Brain microvascular endothelial cell (primary cell): Measurements from ENCODE around the gene SLC9C1.

Experiments
- DNase-seq: peaks from one replicate; pipeline ENCODE4 v3.0.0-alpha.2; 2020
- H3K27ac ChIP-seq: fragments of 250-450 bp; sonication (Bioruptor Pico); 2 replicates; pipeline ENCODE4 v1.5.1; 2020; ENCODE audit warnings: mild to moderate bottlenecking, moderate library complexity
- H3K27me3 ChIP-seq: fragments of 250-450 bp; sonication (Bioruptor Pico); replicated peaks from 2 replicates; pipeline ENCODE4 v1.5.1; 2020; ENCODE audit warnings: mild to moderate bottlenecking
- H3K36me3 ChIP-seq: fragments of 250-450 bp; sonication (Bioruptor Pico); replicated peaks from 2 replicates; pipeline ENCODE4 v1.5.1; 2020; ENCODE audit warnings: mild to moderate bottlenecking
- H3K4me3 ChIP-seq: 2 replicates; pipeline ENCODE4 v1.5.1; 2011; ENCODE audit warnings: low read depth, mild to moderate bottlenecking, control low read depth, low read length, moderate library complexity
- CTCF ChIP-seq: IDR thresholded peaks from 2 replicates; pipeline ENCODE4 v1.5.1; 2011; ENCODE audit warnings: low read depth, mild to moderate bottlenecking, moderate library complexity, low read length, control low read depth, inconsistent platforms; ENCODE audit errors: missing control alignments
- in situ Hi-C: cut with HindIII; loops from 2 replicates; pipeline ENCODE4 v1.10.0; 2017; ENCODE audit warnings: low sequenced_read_pairs, low pct_ligation_motif_present

SLC9C1 gene

DNA sequence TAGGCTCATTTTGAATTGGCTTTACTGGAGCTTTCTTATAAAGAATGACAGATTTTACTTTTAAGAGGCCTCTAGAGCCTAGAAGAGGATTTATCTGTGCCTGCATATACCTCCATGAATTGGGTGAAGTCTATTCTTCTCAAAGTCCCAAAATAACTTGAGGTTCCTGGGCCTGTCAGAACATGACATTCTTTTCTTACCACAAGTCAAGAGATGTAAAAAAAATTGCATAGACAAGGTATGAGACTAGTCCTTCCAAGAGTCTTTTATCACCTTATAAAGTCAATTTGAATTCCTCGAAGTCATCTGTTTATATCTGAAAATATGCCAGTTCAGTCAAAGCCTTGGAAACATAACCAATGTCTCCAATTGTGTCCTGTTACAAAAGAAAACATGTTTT, 21.8 kb upstream of the SLC9C1 start:
- H3K4me3 ChIP-seq = no peak overlapping the region
- in situ Hi-C loops = loop anchor here (25.0 kb wide), 1 partner anchor 197 kb away; no protein-coding TSS in a partner anchor
- DNase-seq = no peak
- no peak for TF ChIP-seq CTCF
- H3K36me3 ChIP-seq = no peaks in the 10 kb centered on the region
- H3K27ac ChIP-seq = no peak overlapping the region
- no peaks in the 10 kb centered on the region for H3K27me3 ChIP-seq

DNA sequence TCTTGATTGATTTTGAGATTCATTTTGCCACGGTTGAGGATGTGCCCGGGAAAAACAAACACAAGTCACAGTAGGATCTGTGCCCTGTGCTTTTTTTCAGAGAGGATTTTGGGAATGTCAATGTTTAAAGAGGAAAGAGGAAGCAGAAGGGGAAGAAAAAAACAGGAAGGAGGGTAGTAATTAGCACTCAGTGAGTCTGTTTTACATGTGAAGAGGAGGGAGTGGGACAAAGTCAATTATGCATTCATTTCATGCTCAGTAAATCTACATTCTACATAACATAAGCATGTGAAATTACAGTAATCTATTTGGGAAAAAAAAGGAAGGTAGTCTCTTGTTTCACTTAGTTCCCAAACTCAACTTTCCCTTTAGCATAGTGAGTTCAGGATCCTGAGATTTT, 20.6 kb upstream of the SLC9C1 start:
- in situ Hi-C loops = loop anchor here (25.0 kb wide), 1 partner anchor 198 kb away; no protein-coding TSS in a partner anchor
- TF ChIP-seq CTCF = no peak
- Histone ChIP-seq H3K4me3 (no peak overlapping the region), H3K27me3 (no peaks in the 10 kb centered on the region), H3K36me3 (no peaks in the 10 kb centered on the region), H3K27ac (no peak overlapping the region)
- DNase-seq = no peak

DNA sequence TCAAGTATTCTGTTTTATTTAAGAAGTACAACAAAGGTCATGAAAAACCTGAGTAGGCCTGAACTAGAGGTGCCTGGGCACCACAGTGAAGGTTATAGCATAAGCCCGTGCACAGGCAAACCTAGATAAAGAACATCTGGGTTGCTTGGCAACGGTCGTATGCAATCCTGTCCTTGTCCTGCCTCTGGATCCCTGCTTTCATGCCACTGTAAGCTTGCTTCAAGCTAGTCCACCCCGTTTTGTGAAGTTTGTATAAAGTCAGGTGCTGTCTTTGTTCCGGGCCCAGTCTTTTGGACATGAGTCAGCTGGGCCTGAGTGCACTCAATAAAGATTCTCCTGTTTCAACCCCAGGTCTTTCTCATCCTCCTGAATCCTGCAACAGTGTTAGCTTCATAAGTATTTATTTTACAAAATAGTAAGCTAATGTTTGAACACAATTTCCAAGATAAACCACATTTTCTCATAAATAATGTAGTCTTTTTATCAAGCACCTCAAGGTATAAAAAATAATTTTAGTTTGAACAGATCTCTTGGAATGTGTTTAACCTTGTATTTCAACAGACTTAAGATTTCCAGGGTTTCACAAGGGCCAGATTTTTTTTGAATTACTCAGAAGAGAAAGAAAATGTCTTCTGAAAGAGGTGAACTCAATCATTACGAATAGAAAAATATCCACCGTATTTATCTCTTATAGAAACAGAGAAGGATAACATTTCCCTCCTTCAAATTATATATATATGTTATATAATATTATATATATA, 14.3 kb upstream of the SLC9C1 start:
- in situ Hi-C loops = loop anchor here (25.0 kb wide), 1 partner anchor 204 kb away; no protein-coding TSS in a partner anchor
- no peak for TF ChIP-seq CTCF
- H3K4me3 ChIP-seq = no peak overlapping the region
- no peaks in the 10 kb centered on the region for H3K27me3 ChIP-seq
- H3K27ac ChIP-seq = peak overlapping the region; percentile 31
- no peaks in the 10 kb centered on the region for H3K36me3 ChIP-seq
- DNase-seq = peak; percentile 54

- TF ChIP-seq CTCF = no peak
- in situ Hi-C loops = loop anchor here (25.0 kb wide), 1 partner anchor 205 kb away; no protein-coding TSS in a partner anchor
- H3K4me3 ChIP-seq = no peak overlapping the region
- no peaks in the 10 kb centered on the region for H3K27me3 ChIP-seq
- no peak overlapping the region for H3K27ac ChIP-seq
- no peak for DNase-seq
- H3K36me3 ChIP-seq = no peaks in the 10 kb centered on the region
Observed at GRCh38 chr3:112307557-112307956, 13.5 kb upstream of the SLC9C1 start.

DNA sequence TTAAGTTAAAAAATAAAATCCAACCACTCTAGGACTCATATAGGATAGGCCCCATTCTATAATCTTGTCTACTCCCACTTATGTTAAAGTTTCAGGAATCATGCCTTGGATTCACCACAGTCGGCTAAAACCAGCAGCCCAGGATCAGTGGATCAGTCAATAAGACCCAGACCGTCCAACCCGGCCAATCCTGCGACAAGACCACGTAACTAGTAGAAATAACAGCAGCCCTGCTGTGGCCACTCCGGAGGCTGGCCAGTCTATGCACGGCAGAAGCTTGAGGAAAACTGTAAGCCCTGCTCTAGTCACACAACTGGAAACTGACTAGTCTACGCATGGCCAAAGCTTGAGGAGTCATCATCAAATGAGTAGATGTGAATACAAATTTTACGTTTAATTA, 12.8 kb upstream of the SLC9C1 start:
- no peaks in the 10 kb centered on the region for H3K27me3 ChIP-seq
- H3K36me3 ChIP-seq = no peaks in the 10 kb centered on the region
- no peak overlapping the region for H3K27ac ChIP-seq
- DNase-seq = no peak
- in situ Hi-C loops = loop anchor here (25.0 kb wide), 1 partner anchor 205 kb away; no protein-coding TSS in a partner anchor
- no peak for TF ChIP-seq CTCF
- H3K4me3 ChIP-seq = no peak overlapping the region
